ENCODE results near the gene FGG.

FGG gene

GRCh38 chr4:154615211-154615610 lies 2.8 kb upstream of the FGG start:
- TF ChIP-seq SIN3A (IDR thresholded peaks at IDR 0.05; ENCODE audit: borderline replicate concordance, insufficient read depth, low read length) (no peak), FOXP2 (optimal IDR thresholded peaks at IDR 0.05; ENCODE audit: borderline replicate concordance, extremely low read depth, extremely low read length, insufficient read depth) (no peak), TAF1 (IDR thresholded peaks at IDR 0.05; ENCODE audit: borderline replicate concordance, insufficient read depth, low read length) (no peak), POLR2AphosphoS5 (IDR thresholded peaks at IDR 0.05; ENCODE audit: low read depth, low read length) (no peak), REST (IDR thresholded peaks at IDR 0.05; ENCODE audit: insufficient read depth in 1 of 2, low read depth in 2 of 2, low read length in 2 of 2) (no peak)

GRCh38 chr4:154614306-154614705 lies 1.9 kb upstream of the FGG start:
- TF ChIP-seq POLR2AphosphoS5 (IDR thresholded peaks at IDR 0.05; ENCODE audit: low read depth, low read length) (no peak), FOXP2 (optimal IDR thresholded peaks at IDR 0.05; ENCODE audit: borderline replicate concordance, extremely low read depth, extremely low read length, insufficient read depth) (no peak), SIN3A (IDR thresholded peaks at IDR 0.05; ENCODE audit: borderline replicate concordance, insufficient read depth, low read length) (no peak), REST (IDR thresholded peaks at IDR 0.05; ENCODE audit: insufficient read depth in 1 of 2, low read depth in 2 of 2, low read length in 2 of 2) (no peak), TAF1 (IDR thresholded peaks at IDR 0.05; ENCODE audit: borderline replicate concordance, insufficient read depth, low read length) (no peak)

- TF ChIP-seq TAF1 (IDR thresholded peaks at IDR 0.05; ENCODE audit: borderline replicate concordance, insufficient read depth, low read length) = no peak
These were observed 623 bp downstream of the FGG start for GRCh38 chr4:154611833-154612232.

GRCh38 chr4:154610582-154610981 lies 1.9 kb downstream of the FGG start:
- TF ChIP-seq REST (IDR thresholded peaks at IDR 0.05; ENCODE audit: insufficient read depth in 1 of 2, low read depth in 2 of 2, low read length in 2 of 2) (no peak), FOXP2 (optimal IDR thresholded peaks at IDR 0.05; ENCODE audit: borderline replicate concordance, extremely low read depth, extremely low read length, insufficient read depth) (no peak), TAF1 (IDR thresholded peaks at IDR 0.05; ENCODE audit: borderline replicate concordance, insufficient read depth, low read length) (no peak)

GRCh38 chr4:154609532-154609931 lies 2.9 kb downstream of the FGG start:
- TF ChIP-seq FOXP2 (optimal IDR thresholded peaks at IDR 0.05; ENCODE audit: borderline replicate concordance, extremely low read depth, extremely low read length, insufficient read depth) (no peak), SIN3A (IDR thresholded peaks at IDR 0.05; ENCODE audit: borderline replicate concordance, insufficient read depth, low read length) (no peak), REST (IDR thresholded peaks at IDR 0.05; ENCODE audit: insufficient read depth in 1 of 2, low read depth in 2 of 2, low read length in 2 of 2) (no peak), TAF1 (IDR thresholded peaks at IDR 0.05; ENCODE audit: borderline replicate concordance, insufficient read depth, low read length) (no peak), POLR2AphosphoS5 (IDR thresholded peaks at IDR 0.05; ENCODE audit: low read depth, low read length) (no peak)
